Measurements from ENCODE around the gene TAAR2. TPM values are rescaled to one million over a fixed set of nuclear protein-coding genes. Genes with fewer than 3 reads are reported as not detected.

The TAAR2 gene
- polyA plus RNA-seq, 2 of the 4 experiments (the other 2 are of a cell fraction) = not detected

GRCh38 chr6:132663661-132664060, 39.6 kb upstream of the TAAR2 start:
- no peak overlapping the region for H3K27ac ChIP-seq
- no peak for FAIRE-seq
- 33% methylated on average over 1 of the region's 1 CpG for WGBS (ENCODE audit: missing lambda C conversion rate)
- no peak overlapping the region for H3K4me2 ChIP-seq
- TF ChIP-seq MAFK (IDR thresholded peaks at IDR 0.05; ENCODE audit: partially characterized antibody) = no peak
- TF ChIP-seq PHF8 (IDR thresholded peaks at IDR 0.05; ENCODE audit: borderline replicate concordance, low read depth) = no peak
- TF ChIP-seq HDAC2 (IDR thresholded peaks at IDR 0.05) = no peak
- TF ChIP-seq RARB (CRISPR knock-in tag; IDR thresholded peaks at IDR 0.05) = no peak
- TF ChIP-seq HOXA7 (CRISPR knock-in tag; IDR thresholded peaks at IDR 0.05) = no peak
- ATAC-seq = no peak
- no peaks in the 10 kb centered on the region for H3K4me1 ChIP-seq
- H3K9me3 ChIP-seq = no peaks in the 10 kb centered on the region
- DNase-seq (ENCODE audit: low read depth in 1 of 2, low spot score in 1 of 2) = no peak
- H3K4me3 ChIP-seq = no peak overlapping the region
- ChIA-PET POLR2A (no interaction called here), CTCF (no interaction called here)

GRCh38 chr6:132661906-132662305, 37.8 kb upstream of the TAAR2 start:
- 72% methylated on average over 4 of the region's 4 CpGs for WGBS (ENCODE audit: missing lambda C conversion rate)
- DNase-seq (ENCODE audit: low read depth in 1 of 2, low spot score in 1 of 2) (no peak), ATAC-seq (no peak), FAIRE-seq (no peak)
- ChIA-PET CTCF (interaction anchor here (0.8 kb wide), 1 partner anchor 131 kb away, joined by 3 read pairs; no protein-coding TSS in a partner anchor), POLR2A (no interaction called here)
- Histone ChIP-seq H3K4me2 (no peak overlapping the region), H3K4me3 (no peak overlapping the region), H3K27ac (no peak overlapping the region), H3K9me3 (no peaks in the 10 kb centered on the region), H3K4me1 (no peaks in the 10 kb centered on the region)
- TF ChIP-seq FOXS1 (CRISPR knock-in tag; IDR thresholded peaks at IDR 0.05) = no peak
- no peak for TF ChIP-seq ZNF302 (CRISPR knock-in tag; IDR thresholded peaks at IDR 0.05)
- TF ChIP-seq HEYL (CRISPR knock-in tag; IDR thresholded peaks at IDR 0.05) = no peak
- no peak for TF ChIP-seq EP300 (IDR thresholded peaks at IDR 0.05)
- no peak for TF ChIP-seq BCL3 (IDR thresholded peaks at IDR 0.05)
- no peak for TF ChIP-seq MAX (IDR thresholded peaks at IDR 0.05)
- no peak for TF ChIP-seq KDM1A (IDR thresholded peaks at IDR 0.05; ENCODE audit: low read depth)
- TF ChIP-seq CHD2 (IDR thresholded peaks at IDR 0.05; ENCODE audit: low read length, partially characterized antibody) = no peak
- no peak for TF ChIP-seq NPAS2 (CRISPR knock-in tag; IDR thresholded peaks at IDR 0.05; ENCODE audit: borderline replicate concordance)

- no peak for DNase-seq (ENCODE audit: low read depth in 1 of 2, low spot score in 1 of 2)
- Histone ChIP-seq H3K9me3 (no peaks in the 10 kb centered on the region), H3K4me2 (no peak within 1 kb of the TSS), H3K4me3 (no peak within 1 kb of the TSS), H3K27ac (no peak within 1 kb of the TSS), H3K4me1 (no peaks in the 10 kb centered on the region)
- no peak for FAIRE-seq
- 89% methylated on average over 3 of the region's 3 CpGs for WGBS (ENCODE audit: missing lambda C conversion rate)
- CTCF ChIA-PET = no interaction called here
- TF ChIP-seq ELK1 (IDR thresholded peaks at IDR 0.05; ENCODE audit: low read depth, low read length) (no peak), NFE2L2 (conservative IDR thresholded peaks at IDR 0.05; ENCODE audit: low read length) (no peak), ZC3H11A (IDR thresholded peaks at IDR 0.05) (no peak), ZNF302 (CRISPR knock-in tag; IDR thresholded peaks at IDR 0.05) (no peak), CEBPB (IDR thresholded peaks at IDR 0.05) (no peak), NR3C1 (IDR thresholded peaks at IDR 0.05) (no peak), SMC3 (IDR thresholded peaks at IDR 0.05) (no peak), MAZ (IDR thresholded peaks at IDR 0.05; ENCODE audit: borderline replicate concordance, low read depth, low read length) (no peak), CHD2 (IDR thresholded peaks at IDR 0.05; ENCODE audit: low read length, partially characterized antibody) (no peak), POLR2AphosphoS2 (conservative IDR thresholded peaks at IDR 0.05; ENCODE audit: low read length) (no peak), TFCP2L1 (CRISPR knock-in tag; IDR thresholded peaks at IDR 0.05) (no peak), KDM5A (IDR thresholded peaks at IDR 0.05) (no peak), FOSB (CRISPR knock-in tag; IDR thresholded peaks at IDR 0.05) (no peak)
- POLR2A ChIA-PET = no interaction called here
- no peak for ATAC-seq
Measured at GRCh38 chr6:132659082-132659481, 35.0 kb upstream of the TAAR2 start, which contains the start of gene TAAR1. Gene TAAR1, minus strand, starts transcription at chr6:132659182. Its CDS starts 13,179 bp downstream, at chr6:132646003.

Measured in A549 (cell line).